HL-60/S4 treated with phorbol 12-myristate 13-acetate at 8.2 ng/mL for 4 days and 3 days (cell line): ENCODE results near the gene ACLY.
"Not testable (repeated sequence)": the region's sequence is repeated elsewhere in the genome, so short reads cannot be mapped to it uniquely, and the experiment has no call there.

Experiments
- in situ Hi-C: fragments of 300-500 bp; cut with MboI; formaldehyde crosslinking; loops from 2 replicates; pipeline ENCODE4 v1.15.0; 2022; ENCODE audit warnings: low sequenced_read_pairs

ACLY gene

DNA sequence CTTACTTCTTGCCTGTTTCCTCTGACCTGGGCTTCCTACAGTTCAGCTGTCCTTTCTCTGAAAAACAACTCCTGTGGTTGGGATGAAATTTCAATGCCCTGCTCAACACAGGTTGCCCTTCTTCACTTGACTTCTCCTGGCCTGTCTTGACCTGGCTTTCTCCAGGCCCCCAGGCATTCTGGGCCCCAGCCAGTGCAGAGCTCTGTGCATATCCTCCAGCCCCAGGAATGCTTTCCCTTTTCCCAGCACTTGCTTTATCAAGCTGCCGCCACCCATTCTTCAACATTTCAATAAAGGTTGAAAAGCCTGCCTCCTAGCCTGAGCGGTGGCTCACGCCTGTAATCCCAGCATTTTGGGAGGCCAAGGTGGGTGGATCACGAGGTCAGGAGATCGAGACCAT, 22.4 kb upstream of the ACLY start:
- in situ Hi-C loops: no loop called here

DNA sequence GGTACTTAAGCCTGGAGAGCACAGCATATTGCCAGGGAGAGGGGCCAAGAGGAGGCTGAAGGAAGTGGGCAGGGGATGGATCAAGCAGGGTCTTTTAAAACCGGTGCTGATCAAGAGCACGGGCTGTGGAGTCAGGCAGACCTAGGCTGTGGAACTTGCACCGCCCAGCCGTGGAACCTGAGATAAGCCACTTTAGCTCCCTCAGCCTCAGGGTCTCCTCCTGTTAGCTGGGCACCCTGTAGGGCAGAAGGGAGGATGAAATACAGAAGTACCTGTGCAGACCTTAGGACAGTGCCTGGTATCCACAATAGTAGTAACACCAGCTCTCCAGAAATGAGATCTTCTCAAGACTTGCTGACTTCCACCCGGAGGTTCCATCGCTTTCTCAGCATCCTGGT, 20.9 kb upstream of the ACLY start:
- in situ Hi-C loops: no loop called here

DNA sequence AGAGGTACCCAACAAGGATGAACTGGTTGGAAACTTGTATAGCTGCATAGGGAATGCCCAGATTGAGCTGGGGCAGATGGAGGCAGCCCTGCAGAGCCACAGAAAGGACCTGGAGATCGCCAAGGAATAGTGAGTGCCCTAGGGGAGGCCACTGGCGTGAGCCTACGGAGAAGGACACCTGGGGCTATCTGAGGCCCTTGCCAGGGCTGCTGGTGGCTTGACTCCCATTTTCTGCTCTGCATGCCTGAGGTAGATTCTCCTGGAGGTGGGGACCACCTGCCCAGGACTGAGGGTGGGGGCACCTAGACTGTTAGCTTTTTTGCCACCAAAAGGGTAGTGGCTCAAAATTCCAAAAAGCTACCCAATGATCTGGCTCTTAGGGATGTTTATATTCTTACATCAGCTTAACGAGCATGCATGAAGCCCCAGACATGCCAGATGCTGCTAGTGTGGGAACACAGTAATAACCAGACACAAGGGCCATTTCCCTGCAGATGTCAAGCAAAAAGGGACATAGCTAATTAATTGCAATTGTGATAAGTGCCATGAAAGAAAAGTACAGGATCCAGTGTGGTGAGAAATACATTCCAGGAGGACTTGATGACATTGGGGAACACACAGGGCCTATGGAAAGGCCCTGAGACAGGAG, 20.4 kb upstream of the ACLY start:
- in situ Hi-C loops: no loop called here

GRCh38 chr17:41937970-41938954, 19.5 kb upstream of the ACLY start:
- in situ Hi-C loops: no loop called here

- in situ Hi-C loops: no loop called here
Observed at GRCh38 chr17:41935641-41936040, 16.9 kb upstream of the ACLY start.

- in situ Hi-C loops: no loop called here
Observed at GRCh38 chr17:41932816-41933389, 14.2 kb upstream of the ACLY start.

DNA sequence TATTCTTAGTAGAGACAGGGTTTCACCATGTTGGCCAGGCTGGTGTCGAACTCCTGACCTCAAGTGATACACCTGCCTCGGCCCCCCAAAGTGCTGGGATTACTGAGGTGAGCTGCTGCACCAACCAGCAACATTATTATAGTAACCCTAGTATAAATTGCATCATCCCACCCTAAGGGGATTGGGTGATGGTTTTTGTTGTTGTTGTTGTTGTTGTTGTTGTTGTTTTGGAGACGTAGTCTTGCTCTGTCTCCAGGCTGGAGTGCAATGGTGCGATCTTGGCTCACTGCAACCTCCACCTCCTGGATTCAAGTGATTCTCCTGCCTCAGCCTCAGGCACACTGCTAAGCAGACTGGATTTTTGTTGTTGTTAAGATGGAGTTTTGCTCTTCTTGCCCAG, 13.0 kb upstream of the ACLY start:
- in situ Hi-C loops: not testable (repeated sequence)

DNA sequence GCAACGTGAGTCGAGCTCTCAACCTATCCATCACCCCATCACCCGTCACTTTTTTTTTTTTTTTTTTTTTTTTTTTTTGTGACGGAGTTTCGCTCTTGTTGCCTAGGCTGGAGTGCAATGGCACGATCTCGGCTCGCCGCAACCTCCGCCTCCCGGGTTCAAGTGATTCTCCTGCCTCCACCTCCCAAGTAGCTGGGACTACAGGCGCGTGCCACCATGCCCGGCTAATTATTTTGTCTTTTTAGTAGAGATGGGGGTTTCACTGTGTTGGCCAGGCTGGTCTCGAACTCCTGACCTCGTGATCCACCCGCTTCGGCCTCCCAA, 12.0 kb upstream of the ACLY start:
- in situ Hi-C loops: not testable (repeated sequence)

DNA sequence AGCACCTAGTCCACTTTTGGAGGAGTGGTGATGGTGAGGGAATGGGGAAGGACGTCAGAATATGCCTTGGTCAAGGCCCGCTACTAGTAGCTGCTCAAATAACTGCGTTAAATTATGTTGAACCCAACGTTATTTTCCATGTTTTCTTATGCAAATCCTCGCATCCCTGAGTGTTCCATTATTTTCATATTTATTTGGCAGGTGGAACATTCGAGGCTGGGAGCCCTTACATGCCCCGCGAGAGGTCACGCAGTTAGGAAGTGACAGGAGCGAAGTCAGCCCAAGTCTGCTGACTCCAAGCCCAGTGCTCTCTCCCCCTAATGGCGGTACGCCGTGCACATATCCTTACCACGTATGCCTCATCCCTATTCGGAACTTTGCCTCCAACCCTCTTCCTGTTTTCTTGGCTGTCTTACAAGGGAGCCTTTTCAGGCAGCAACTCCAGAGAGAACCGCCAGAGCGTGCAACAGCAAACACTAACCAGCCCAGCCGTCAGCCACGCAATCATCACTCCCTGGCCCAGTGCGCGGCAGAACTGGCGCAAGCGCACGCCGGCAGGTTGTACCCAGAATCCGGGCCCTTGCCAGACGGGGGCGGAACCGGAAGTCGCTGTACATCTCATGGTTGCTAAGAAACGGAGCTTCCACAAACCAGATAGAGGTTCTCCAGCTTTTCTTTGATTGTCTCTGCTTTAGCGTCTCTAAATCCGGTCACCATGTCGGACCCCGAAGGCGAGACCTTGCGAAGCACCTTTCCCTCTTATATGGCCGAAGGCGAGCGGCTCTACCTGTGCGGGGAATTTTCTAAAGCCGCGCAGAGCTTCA, 11.5 kb upstream of the ACLY start, which contains the start of gene ODAD4:
TSS of gene ODAD4 (plus strand) at position 609 of the 824 bp plus-strand sequence. CDS start at position 716, 107 bp downstream.
- in situ Hi-C loops: no loop called here

- in situ Hi-C loops: no loop called here
Observed at GRCh38 chr17:41928693-41929251, 10.0 kb upstream of the ACLY start.

DNA sequence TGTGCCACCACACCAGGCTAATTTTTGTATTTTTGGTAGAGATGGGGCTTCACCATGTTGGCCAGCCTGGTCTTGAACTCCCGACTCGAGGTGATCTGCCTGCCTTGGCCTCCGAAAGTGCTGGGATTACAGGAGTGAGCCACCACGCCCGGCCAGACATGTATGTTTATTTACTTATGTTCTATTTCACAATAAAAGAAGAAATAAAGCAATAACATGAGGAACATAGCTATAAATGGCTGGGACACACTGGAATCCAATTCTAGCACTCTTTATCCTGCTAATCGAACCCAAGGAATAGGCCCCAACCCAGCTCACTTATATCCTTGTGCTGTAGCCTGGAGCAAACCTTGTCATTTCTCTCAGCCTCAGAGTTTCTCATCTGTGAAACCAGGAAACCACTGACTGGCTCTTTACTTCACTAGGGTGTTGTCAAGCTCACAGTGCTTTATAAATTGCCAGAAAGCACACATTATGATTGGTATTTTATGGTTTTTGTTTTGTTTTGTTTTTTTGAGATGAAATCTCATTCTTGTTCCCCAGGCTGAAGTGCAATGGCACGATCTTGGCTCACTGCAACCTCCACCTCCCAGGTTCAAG, 7.3 kb upstream of the ACLY start:
- in situ Hi-C loops: no loop called here

- in situ Hi-C loops: no loop called here
Observed at GRCh38 chr17:41920580-41920955, 1.8 kb upstream of the ACLY start.

GRCh38 chr17:41919840-41920579, 1.3 kb upstream of the ACLY start:
- in situ Hi-C loops: no loop called here

GRCh38 chr17:41919165-41919817, 540 bp upstream of the ACLY start:
- in situ Hi-C loops: no loop called here

GRCh38 chr17:41917679-41918313, 955 bp downstream of the ACLY start:
- in situ Hi-C loops: no loop called here

GRCh38 chr17:41917192-41917591, 1.6 kb downstream of the ACLY start:
- in situ Hi-C loops: no loop called here

- in situ Hi-C loops: no loop called here
Observed at GRCh38 chr17:41915566-41915965, 3.2 kb downstream of the ACLY start.

DNA sequence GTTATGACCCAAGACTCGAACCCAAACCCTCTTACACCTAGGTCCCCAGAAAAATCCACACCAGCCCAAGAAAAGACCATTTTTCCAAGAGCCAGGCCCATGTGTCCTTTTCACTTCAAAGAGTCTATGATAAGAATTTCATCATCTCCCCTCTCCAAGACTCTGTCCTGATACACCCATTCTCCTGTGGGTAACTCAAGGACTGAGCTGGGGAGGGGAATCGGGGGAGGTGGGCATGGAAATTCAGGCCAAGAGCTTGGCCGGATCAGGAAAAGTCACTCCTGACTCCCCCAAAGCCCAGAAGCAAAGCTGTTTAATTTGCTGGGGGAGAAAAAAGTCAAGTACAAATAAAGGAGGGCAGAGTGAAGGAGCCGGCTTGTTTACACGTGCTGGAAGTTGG, 3.7 kb downstream of the ACLY start:
- in situ Hi-C loops: no loop called here

DNA sequence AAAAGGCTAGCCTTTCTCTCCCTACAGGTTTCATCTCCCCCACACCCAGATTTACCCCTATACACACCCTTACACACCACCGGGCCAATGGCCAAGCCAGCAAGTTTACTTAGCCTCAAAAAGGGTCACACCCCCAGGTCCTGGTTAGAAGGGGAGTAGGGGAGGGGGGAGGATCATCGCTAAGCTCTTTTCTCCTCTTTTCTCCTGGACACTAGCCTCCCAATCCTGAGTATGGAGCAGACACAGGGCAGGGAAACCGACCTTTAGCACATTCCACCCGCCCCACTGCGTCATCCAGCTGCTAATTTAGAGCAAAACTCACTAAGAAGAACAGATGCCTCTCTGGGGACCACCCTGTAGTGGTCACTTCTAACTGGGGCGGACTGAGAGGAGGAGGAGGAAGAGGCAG, 4.4 kb downstream of the ACLY start:
- in situ Hi-C loops: no loop called here
